ENCODE data around the gene INA.
"Not testable (repeated sequence)": the region's sequence is repeated elsewhere in the genome, so short reads cannot be mapped to it uniquely, and the experiment has no call there.

The INA gene

GRCh38 chr10:103276896-103277712 is at the start of gene INA:
Gene INA (plus strand): TSS chr10:103277138. CDS start chr10:103277212, 74 bp downstream.
- DNase-seq: no peak

GRCh38 chr10:103227416-103227815 is 49.5 kb upstream of the INA start:
- DNase-seq: no peak

DNA sequence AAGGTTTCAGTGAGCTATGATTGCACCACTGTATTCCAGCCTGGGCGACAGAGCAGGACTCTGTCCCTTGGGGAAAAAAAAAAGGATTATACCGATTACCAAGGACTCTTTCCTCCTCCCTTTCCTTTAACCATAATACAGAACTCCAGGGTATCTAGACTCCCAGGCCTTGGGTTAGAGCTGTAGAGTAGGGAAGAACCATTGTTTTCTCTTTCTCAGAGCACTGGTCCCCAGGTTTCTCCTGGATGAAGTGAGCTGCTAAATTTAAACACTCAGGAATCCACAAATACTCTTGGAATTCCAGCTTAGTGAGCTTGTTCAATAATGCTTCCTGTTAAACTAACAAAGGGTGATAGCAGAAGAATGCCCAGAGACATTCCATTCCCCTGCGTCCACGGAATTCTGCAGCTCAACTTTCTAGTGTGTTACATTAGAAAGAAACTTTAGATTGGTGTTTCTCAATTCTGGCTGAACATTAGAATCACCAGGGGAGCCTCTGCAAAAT is 45.8 kb upstream of the INA start:
- no peak for DNase-seq

- no peak for DNase-seq
Observed at GRCh38 chr10:103232131-103232673, 44.7 kb upstream of the INA start.

- no peak for DNase-seq
Observed at GRCh38 chr10:103232772-103233488, 44.0 kb upstream of the INA start.

DNA sequence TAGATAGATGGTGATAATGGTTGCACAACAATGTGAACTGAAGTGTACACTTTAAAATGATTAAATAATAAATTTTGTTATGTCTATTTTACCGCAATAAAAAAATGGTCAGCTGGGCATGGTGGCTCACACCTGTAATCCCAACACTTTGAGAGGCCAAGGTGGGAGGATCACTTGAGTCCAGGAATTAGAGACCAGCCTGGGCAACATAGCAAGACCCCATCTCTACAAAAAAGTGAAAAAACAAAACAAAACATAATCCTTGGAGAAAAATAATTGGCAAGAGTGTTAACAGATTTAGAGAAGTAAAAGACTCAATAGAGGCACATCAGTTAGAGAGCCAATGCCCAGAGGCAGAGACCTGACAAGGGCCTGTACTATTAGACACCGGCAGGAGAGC is 41.2 kb upstream of the INA start:
- DNase-seq: no peak

DNA sequence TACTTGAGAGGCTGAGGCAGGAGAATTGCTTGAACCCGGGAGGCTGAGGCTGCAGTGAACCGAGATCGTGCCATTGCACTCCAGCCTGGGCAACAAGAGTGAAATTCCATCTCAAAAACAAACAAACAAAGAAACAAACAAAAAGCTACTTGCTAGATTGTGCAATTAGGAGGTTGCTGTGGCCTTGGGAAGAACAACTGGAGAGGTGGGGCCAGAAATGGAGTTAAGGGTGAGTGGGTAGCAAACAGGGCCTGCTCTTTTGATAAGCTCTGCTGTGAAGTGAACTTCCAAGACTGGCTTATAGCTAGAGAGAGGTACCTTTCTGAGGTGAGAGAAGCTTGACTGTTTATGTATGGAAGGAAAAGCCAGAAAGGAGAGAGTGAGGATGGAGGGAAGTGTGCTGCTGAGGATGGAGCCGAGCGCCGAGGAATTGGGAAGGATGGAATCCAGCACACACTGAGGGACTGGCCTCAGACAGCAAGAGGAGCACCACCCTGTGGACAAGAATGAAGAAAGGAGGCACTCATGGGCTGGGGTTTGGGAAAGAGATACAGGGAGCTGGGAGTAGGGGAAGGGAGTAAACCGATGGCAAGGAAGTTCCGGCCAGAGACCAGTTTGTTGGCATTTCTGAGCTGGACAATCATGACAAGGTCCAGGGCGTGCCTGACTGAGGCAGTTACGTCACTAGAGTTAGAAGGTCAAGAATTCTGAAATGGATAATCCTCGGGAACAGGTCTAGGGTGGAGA is 38.3 kb upstream of the INA start:
- DNase-seq: no peak

- DNase-seq: no peak
Observed at GRCh38 chr10:103241262-103242011, 35.5 kb upstream of the INA start.

- DNase-seq: peak; percentile 59
Observed at GRCh38 chr10:103244666-103245271, 32.2 kb upstream of the INA start.

DNA sequence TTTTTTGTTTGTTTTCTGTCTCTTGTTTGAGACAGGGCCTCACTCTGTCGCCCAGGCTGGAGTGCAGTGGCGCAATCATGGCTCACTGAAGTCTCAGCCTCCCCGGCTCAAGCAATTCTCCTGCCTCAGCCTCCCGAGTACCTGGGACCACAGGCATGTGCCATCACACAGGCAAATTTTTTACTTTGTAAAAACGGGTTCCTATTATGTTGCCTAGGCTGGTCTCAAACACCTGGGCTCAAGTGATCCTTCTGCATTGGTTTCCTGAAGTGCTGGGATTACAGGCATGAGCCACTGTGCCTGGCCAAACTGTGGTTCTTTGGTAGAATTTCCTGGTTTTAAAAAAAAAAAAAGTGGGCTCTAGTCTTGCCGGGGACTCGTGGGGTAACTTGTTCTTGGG is 31.4 kb upstream of the INA start, which contains the start of gene RPEL1:
Gene RPEL1 (plus strand): TSS at position 301 of the 400 bp plus-strand sequence. CDS start 110 bp downstream, outside the sequence.
- DNase-seq: not testable (repeated sequence)

- no peak for DNase-seq
Observed at GRCh38 chr10:103246324-103246723, 30.6 kb upstream of the INA start.

DNA sequence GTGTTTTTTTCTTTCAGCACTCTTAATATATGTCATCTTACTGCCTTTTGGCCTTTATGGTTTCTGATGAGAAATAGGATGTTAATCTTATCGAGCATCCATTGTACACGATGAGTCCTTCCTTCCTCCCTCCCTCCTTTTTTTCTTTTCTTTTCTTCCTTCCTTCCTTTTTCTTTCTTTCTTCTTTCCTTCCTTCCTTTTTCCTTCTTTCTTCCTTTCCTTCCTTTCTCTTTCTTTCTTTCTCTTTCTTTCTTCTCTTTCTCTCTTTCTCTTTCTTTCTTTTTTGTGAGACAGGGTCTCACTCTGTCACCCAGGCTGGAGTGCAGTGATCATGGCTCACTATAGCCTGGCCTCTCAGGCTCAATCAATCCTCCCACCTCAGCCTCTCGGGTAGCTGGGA is 22.8 kb upstream of the INA start:
- no peak for DNase-seq

GRCh38 chr10:103254538-103255325 is 22.2 kb upstream of the INA start:
- DNase-seq: no peak

DNA sequence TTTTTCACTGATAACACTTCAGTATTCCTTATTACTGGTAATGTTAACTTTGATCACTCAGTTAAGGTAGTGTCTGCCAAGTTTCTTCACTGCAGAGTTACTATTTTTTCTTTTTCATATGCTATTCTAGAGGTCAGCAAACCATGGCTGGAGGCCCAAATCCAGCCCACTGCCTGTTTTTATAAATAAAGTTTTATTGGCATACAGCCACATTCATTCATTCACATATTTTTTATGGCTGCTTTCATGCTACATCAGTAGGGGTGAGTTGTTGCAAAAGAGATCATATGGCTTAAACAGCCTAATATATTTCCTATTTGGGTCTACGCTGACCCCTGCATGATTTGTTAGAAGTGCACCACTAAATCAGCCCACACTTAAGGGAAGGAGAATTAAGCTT is 20.3 kb upstream of the INA start:
- no peak for DNase-seq

DNA sequence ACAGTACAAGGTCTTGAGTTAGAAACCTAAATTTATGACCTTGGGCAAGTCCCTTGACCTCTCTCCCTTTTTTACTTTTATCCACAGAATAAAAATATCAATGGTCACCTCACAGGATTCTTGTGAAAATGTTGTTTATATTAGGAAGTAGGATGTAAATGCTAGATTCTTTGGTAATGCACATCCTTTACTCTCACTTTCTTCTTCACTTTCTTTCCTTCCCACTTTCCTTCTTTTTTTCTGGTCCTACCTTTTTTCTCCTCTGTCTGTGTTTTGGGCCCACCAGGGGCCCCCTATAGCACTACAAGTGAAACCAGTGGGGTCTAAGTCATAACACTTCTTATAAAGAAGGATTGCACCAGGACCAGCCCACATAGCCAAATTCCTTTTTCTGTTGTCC is 19.1 kb upstream of the INA start:
- no peak for DNase-seq

- DNase-seq: not testable (repeated sequence)
Observed at GRCh38 chr10:103258928-103259327, 18.0 kb upstream of the INA start.

DNA sequence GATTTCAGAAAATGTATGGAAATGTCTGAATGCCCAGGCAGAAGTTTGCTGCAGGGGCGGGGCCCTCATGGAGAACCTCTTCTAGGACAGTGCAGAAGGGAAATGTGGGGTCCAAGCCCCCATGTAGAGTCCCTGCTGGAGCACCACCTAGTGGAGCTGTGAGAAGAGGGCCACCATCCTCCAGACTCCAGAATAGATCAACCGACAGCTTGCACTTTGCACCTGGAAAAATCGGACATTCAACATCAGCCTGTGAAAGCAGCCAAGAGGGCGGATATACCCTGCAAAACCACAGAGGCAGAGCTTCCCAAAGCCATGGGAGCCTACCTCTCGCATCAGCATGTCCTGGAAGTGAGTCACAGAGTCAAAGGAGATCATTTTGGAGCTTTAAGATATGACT is 16.9 kb upstream of the INA start:
- DNase-seq: no peak

DNA sequence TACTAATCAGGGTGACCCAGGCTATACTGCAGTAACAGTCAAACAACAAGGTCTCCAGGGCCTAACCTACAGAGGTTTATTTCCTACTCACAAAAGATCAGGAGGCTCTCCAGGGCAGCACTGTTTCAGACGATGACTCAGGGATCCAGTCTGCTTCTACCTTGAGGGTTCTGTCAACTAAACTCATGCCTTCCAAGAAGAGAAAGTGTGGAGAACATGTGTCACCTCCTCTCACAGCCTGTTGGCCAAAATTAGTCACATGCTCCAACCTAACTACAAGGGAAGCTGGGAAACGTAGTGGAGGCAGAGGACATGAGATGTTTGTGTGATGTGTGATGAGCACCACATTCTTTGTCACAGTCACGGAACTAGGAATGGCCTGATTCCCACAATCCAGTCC is 14.7 kb upstream of the INA start:
- no peak for DNase-seq

- DNase-seq: no peak
Observed at GRCh38 chr10:103265717-103266329, 11.1 kb upstream of the INA start.

GRCh38 chr10:103273041-103273441 is 3.9 kb upstream of the INA start:
- DNase-seq: no peak

Data from activated CD8-positive, alpha-beta memory T cell treated with anti-CD3 and anti-CD28 coated beads, Interleukin-2, amount 50 U/mL, for 4 hours (primary cell).